HG02763 (cell line): ENCODE results near the gene UBE2QL1.

ENCODE experiments used
- ATAC-seq: cut with Tn5 transposase; IDR thresholded peaks from one replicate; pipeline ENCODE4 v1.9.1; 2021; ENCODE audit warnings: mild to moderate bottlenecking, moderate library complexity; ENCODE audit not compliant: unreplicated experiment

Gene UBE2QL1

GRCh38 chr5:6427694-6428093 lies 21.0 kb upstream of the UBE2QL1 start:
- ATAC-seq, result no peak

DNA sequence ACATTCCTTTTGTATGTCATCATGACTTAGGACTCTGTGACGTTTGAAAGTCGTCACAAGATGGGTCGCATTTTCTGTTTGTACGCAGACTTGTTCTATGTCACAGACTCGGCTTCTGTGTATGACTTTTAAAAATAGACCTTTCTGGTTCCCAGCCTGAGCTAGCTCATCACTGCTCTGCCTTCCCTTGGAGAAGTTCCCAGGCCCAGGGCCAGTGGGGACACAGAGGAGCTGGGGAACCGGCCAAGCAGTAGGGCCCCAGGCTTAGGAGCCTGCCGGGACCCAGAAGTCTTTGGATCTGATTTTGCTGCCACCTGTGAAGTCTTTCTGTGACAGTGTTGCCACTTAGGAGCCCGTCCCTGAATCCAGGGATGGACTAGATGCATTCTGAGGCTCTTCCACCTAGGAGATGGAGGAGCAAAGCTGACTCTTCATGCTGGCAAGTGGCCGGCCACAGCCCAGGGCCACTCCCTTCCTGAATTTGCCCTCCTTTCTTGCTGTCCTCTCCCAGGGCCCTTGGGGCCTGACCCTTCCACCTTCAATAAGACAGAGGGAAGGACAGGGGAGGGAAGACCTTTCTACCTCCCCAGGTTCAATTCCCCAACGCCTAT lies 18.1 kb upstream of the UBE2QL1 start:
- ATAC-seq, result no peak

- ATAC-seq, result no peak
These were observed 17.2 kb upstream of the UBE2QL1 start for GRCh38 chr5:6431214-6432195.

DNA sequence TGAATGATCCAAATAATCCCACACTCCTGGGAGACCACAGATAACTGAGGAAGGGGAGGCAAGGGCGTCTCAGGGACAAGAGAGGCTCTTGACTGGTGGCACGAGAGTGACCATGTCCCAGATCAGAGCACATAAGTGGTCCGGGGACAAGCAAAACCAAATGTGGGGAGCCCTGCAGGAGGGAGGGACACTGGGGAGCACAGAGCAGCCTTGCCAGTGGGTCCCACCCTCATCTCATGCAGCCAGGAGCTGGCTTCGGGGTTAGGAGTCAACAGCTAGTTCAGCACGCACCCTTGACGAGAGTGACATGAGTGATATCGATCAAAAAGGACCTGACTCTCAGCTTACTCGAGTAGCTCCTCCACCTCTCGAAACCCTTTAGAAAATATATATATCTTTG lies 16.5 kb upstream of the UBE2QL1 start:
- no peak for ATAC-seq

DNA sequence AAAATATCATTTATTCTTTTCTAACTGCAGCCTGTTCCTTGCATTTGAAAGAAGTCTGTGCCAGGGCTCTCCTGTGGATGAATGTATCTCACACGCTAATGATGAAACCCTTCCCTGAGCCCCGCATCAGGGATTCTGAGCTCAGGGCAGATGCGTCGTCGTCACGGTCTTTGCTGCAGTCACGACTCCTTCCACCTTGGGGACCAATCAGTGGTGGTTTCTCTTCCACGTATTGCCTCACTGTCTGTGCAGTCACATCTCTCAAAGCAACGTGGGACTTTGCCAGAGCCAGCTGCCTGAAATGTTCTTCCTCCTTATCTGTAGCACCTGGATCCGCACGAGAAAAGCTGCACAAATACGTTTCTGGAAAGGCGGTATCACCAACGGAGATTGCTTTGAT lies 13.9 kb upstream of the UBE2QL1 start:
- ATAC-seq, result no peak

- ATAC-seq, result no peak
These were observed 13.3 kb upstream of the UBE2QL1 start for GRCh38 chr5:6435356-6435755.

- ATAC-seq, result no peak
These were observed 11.8 kb upstream of the UBE2QL1 start for GRCh38 chr5:6436715-6437331.

DNA sequence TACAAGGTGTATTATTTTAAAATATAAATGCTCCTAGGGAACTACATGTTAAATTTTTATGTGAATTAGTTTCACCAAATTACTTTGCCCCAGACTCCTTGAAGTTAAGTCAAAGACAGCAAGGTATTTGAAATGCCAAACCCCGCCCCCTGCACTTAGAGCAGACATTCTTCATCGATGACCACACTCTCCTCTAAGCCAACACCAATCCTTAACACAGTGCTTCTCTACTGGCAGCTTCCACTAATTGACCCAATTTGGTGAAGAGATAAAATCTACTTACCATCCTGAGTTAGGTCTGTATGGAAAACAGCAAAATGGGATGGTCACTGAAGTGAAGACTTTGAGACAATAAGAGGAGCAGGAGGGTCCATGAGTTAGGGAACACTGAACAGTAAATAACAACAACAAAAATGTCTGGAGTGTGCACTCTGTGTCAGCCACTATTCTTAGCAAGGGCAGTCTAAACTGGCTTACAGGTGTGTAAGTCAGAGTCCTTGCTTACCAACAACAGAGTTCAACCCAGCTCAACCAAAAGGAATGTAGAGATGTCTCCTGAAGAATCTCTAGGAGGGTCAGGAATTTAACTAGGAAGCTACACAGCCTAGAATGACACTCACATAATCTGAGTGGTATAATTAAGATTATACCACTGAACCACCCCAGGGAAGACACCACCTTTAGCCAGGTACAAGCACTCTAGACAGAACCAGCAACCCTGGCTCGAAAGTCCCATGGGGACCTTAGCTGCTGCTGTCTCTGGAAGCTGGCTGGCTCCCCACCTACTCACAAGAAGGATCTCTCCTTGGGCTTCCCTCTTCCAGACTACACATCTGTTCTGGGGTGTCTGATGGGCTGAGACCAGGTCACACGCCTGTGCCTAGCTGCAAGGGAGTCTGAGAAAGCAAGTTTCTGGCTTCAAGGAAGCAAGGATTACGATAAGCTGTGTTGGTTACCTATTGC lies 8.8 kb upstream of the UBE2QL1 start:
- ATAC-seq, result no peak

DNA sequence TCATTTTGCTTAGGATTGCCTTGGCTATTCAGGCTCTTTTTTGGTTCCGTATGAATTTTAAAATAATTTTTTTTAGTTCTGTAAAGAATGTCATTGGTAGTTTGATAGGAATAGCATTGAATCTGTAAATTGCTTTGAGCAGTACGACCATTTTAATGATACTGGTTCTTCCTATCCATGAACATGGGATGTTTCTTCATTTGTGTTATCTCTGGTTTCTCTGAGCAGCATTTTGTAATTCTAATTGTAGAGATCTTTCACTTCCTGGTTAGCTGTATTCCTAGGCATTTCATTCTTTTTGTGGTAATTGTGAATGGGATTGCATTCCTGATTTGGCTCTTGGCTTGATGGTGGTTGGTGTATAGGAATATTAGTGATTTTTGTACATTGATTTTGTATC lies 6.3 kb upstream of the UBE2QL1 start:
- no peak for ATAC-seq

GRCh38 chr5:6443326-6443725 lies 5.3 kb upstream of the UBE2QL1 start:
- no peak for ATAC-seq

GRCh38 chr5:6446042-6446441 lies 2.6 kb upstream of the UBE2QL1 start:
- ATAC-seq, result no peak

DNA sequence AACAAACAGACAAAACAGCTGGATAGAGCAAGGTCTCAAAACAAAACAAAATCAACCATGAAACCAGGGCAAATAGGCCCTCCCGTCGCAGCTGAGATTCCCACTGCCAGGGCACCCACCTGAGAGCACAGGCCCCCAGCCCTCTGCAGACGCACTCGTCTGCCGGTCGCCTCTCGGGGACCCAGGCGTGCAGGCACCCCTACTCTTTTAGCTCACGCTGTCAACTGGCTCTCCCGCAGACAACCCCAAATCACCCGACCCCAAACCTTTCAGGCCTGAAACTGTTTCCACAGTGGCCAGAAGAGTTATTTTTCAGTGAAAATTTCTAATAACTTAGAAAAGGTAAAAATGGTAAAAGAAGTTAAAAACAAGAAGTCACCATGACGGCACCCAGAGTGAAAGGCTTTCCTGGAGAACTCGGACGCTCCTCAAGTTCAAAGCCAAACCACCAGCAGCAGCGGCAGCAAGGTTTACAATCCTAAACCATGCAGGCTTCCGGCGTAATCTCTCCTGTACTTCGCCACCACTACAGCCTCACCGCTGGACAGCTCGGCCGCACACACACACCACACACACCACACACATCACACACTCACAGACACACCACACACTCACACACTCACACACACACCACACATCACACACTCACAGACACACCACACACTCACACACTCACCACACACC lies 1.9 kb upstream of the UBE2QL1 start:
- no peak for ATAC-seq

DNA sequence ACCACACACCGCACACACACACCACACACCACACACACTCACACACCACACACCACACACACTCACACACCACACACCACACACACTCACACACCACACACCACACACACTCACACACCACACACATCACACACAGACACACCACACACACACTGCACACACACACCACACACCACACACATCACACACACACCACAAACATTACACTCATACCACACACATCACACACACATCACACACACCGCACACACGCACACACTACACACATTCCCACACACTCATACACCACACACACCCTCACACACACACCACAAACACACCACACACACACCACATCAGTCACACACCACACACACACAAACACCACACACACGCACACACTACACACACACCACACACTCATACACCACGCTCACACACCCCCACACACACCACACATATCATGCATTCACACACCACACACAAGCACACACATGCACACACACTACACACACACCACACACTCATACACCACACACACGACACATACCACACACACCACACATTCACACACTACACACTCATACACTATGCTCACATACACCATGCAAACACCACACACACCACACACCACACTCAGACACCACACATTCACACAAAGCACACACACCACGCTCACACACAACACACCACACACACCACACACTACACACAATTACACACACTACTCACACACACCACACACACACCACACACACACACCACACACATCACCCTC lies 1.1 kb upstream of the UBE2QL1 start:
- ATAC-seq, result no peak

DNA sequence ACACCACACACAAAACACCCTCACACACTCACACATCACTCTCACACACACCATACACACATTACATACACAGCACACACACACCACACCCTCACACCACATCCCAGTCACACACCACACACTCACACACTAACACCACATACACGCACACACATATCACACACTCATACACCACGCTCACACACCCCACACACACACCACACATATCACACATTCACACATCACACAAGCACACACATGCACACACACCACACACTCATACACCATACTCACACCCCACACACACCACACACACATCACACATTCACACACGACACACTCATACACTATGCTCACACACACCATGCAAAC lies 543 bp upstream of the UBE2QL1 start:
- ATAC-seq, result no peak

GRCh38 chr5:6449465-6450158 lies 953 bp downstream of the UBE2QL1 start:
- ATAC-seq, result no peak

- no peak for ATAC-seq
These were observed 1.7 kb downstream of the UBE2QL1 start for GRCh38 chr5:6450319-6450833.

DNA sequence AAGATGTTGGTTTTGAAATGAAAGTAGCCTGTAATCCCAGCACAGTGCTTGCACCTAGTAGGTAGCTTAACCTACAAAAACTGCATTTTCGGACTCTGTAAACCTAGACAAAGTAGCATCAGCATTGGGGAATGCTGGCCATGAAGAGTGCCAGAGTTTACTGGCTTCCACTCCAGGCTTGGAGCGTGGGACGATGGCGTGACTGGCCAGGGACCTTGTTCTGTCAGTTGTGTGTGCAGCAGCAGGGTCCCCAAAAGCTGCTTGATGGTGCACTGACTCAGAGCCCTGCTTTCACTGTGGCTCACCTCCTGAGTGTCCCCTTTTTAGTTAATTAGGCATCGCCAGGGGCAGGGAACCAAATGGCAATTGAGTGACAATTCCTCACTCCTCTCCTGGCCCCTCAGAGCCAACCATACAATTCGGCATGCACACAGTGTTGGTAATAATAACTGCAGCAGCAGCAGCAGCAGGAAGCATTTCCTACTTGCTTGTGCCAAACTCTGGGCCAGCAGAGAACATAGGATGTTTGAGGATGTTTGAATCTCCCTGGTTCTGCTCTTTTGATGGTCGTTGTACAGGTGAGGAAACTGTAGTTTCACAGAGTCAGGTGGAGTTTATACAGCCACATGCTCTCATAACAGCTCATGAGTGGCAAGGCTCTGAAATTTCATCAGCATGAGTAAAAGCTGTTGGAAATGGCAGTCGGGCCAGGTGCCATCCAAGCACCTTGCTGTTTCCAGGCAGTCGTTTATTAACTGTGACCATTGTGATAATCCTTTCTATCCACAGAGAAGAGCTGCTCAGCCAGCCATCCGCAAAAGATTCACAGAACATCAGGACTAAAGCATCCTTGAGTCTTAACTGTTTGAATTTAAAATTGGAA lies 4.2 kb downstream of the UBE2QL1 start:
- no peak for ATAC-seq
